Measurements from ENCODE around the gene MYOT.

Gene MYOT

DNA sequence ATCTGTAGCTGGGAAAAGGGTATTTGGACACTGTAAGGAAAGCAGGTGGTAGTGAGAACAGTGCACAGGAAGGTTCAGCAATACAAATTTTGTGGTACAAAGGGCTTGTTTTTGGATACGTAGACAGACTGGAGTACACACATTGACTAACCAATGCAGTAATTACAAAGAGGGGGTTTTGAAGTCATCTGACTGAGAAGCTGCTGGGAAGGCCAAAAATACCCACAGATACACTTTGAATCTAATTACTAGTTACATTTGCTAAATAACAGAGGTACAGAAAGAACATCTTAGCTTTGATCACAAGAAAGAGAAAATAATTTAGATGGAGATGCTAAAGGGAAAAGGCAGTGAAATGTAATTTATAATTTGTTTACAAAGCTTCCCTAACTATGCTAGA lies 67.5 kb downstream of the MYOT start:
- TF ChIP-seq, protein P1, sequence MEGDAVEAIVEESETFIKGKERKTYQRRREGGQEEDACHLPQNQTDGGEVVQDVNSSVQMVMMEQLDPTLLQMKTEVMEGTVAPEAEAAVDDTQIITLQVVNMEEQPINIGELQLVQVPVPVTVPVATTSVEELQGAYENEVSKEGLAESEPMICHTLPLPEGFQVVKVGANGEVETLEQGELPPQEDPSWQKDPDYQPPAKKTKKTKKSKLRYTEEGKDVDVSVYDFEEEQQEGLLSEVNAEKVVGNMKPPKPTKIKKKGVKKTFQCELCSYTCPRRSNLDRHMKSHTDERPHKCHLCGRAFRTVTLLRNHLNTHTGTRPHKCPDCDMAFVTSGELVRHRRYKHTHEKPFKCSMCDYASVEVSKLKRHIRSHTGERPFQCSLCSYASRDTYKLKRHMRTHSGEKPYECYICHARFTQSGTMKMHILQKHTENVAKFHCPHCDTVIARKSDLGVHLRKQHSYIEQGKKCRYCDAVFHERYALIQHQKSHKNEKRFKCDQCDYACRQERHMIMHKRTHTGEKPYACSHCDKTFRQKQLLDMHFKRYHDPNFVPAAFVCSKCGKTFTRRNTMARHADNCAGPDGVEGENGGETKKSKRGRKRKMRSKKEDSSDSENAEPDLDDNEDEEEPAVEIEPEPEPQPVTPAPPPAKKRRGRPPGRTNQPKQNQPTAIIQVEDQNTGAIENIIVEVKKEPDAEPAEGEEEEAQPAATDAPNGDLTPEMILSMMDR (conservative IDR thresholded peaks at IDR 0.05) = no peak

DNA sequence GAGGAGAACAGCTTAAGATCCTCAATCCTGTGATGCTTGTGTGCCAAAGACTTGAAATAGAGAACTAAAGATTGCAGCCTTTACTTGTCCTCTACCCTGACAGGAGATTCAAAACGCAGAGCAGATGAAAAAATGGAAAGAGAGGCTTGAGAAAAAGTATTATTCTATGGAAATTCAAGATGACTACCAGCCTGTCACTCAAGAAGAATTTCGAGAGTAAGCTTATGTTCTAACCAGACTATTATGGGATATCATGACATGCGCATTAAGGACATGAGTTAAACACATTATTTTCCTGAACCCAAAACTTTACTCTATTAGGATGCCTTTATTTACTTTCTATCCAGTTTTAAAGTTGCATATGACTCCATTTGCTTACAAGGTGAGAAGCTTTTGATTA lies 68.0 kb downstream of the MYOT start:
- no peak overlapping the region for H3K27ac ChIP-seq
- TF ChIP-seq, protein P1 (conservative IDR thresholded peaks at IDR 0.05) = no peak

More for the DNA sequence above, 67.5 kb downstream of the MYOT start:
- H3K27ac ChIP-seq = no peak overlapping the region

Data from VCaP (cell line).